OCI-LY1 (cell line): Measurements from ENCODE around the gene SPACDR.
A peak's percentile ranks its signal among the peaks of the same experiment; 100 is the strongest.

Experiments
- H2AFZ ChIP-seq: fragments of 200-600 bp; sonication (generic), shearing (Covaris generic); 2 replicates; pipeline ENCODE4 v1.6.0; 2014; ENCODE audit warnings: antibody characterized with exemption, mild to moderate bottlenecking, low read length
- H3F3A ChIP-seq: fragments of 200-600 bp; sonication (generic), shearing (Covaris generic); 2 replicates; pipeline ENCODE4 v1.6.0; 2014; ENCODE audit warnings: mild to moderate bottlenecking, antibody characterized with exemption, low read length, moderate library complexity; ENCODE audit not compliant: insufficient read depth
- H3K27ac ChIP-seq: fragments of 200-600 bp; sonication (generic); 2 replicates; pipeline ENCODE4 v1.5.1; 2014; ENCODE audit warnings: low read length, mixed run types, mild to moderate bottlenecking, low read depth; ENCODE audit not compliant: poor library complexity, severe bottlenecking
- H3K27me3 ChIP-seq: fragments of 200-600 bp; sonication (generic); 2 replicates; pipeline ENCODE4 v1.6.0; 2014; ENCODE audit warnings: antibody characterized with exemption, mild to moderate bottlenecking, low read length, moderate library complexity; ENCODE audit not compliant: insufficient read depth
- H3K36me3 ChIP-seq: fragments of 200-600 bp; sonication (generic); 2 replicates; pipeline ENCODE4 v1.6.1; 2014; ENCODE audit warnings: mild to moderate bottlenecking, antibody characterized with exemption, low read length, moderate library complexity, mixed read lengths; ENCODE audit not compliant: insufficient read depth
- H3K4me1 ChIP-seq: fragments of 200-600 bp; sonication (generic); 2 replicates; pipeline ENCODE4 v1.5.1; 2014; ENCODE audit warnings: mild to moderate bottlenecking, low read length, moderate library complexity; ENCODE audit not compliant: insufficient read depth, severe bottlenecking
- H3K4me2 ChIP-seq: fragments of 200-600 bp; sonication (generic), shearing (Covaris generic); 2 replicates; pipeline ENCODE4 v1.6.1; 2014; ENCODE audit warnings: low read length
- H3K4me3 ChIP-seq: fragments of 200-600 bp; sonication (generic); 2 replicates; pipeline ENCODE4 v1.5.1; 2014; ENCODE audit warnings: low read length, low read depth, mild to moderate bottlenecking, mixed read lengths; ENCODE audit not compliant: poor library complexity, severe bottlenecking
- H3K79me2 ChIP-seq: fragments of 200-600 bp; shearing (Covaris generic); 2 replicates; pipeline ENCODE4 v1.6.1; 2016; ENCODE audit warnings: mixed run types, low read length, mixed read lengths; ENCODE audit not compliant: insufficient read depth
- H3K9ac ChIP-seq: fragments of 200-600 bp; sonication (generic), shearing (Covaris generic); 2 replicates; pipeline ENCODE4 v1.6.1; 2014; ENCODE audit warnings: mild to moderate bottlenecking, low read length, mixed read lengths
- H3K9me2 ChIP-seq: fragments of 200-600 bp; sonication (generic), shearing (Covaris generic); 2 replicates; pipeline ENCODE4 v1.6.1; 2014; ENCODE audit warnings: low read depth, mild to moderate bottlenecking, low read length, mixed read lengths
- H3K9me3 ChIP-seq: fragments of 200-600 bp; shearing (Covaris generic); 2 replicates; pipeline ENCODE4 v1.6.1; 2014; ENCODE audit warnings: low read length, mixed read lengths
- H4K20me1 ChIP-seq: fragments of 200-600 bp; sonication (generic), shearing (Covaris generic); 2 replicates; pipeline ENCODE4 v1.6.0; 2016; ENCODE audit warnings: mild to moderate bottlenecking, low read length; ENCODE audit not compliant: insufficient read depth
- CTCF ChIP-seq: fragments of 200-600 bp; sonication (generic), shearing (Covaris generic); IDR thresholded peaks from 2 replicates; pipeline ENCODE4 v1.5.1; 2017; ENCODE audit warnings: mild to moderate bottlenecking, antibody characterized with exemption, low read length, moderate library complexity, mixed read lengths
- EZH2 ChIP-seq: fragments of 200-600 bp; sonication (generic), shearing (Covaris generic); IDR thresholded peaks from 2 replicates; pipeline ENCODE4 v1.8.0; 2017; ENCODE audit warnings: borderline replicate concordance, mixed run types, mild to moderate bottlenecking, antibody characterized with exemption, low read length, moderate library complexity, mixed read lengths

Gene SPACDR

GRCh38 chr7:100483722-100484672, 19.9 kb upstream of the SPACDR start, which contains the start of gene NYAP1:
TSS of gene NYAP1 (plus strand) at chr7:100483927. CDS start at chr7:100485312, 1,385 bp downstream.
- H3K9me3 ChIP-seq: no peaks in the 10 kb centered on the region
- no peak within 1 kb of the TSS for H3K27ac ChIP-seq
- no peaks in the 10 kb centered on the region for H3K9me2 ChIP-seq
- H4K20me1 ChIP-seq: no peaks in the 10 kb centered on the region
- H3F3A ChIP-seq: no peaks in the 10 kb centered on the region
- H2AFZ ChIP-seq: no peak within 1 kb of the TSS
- peak within 1 kb of the TSS; percentile 22; the same call in 1 of the 2 replicates for H3K9ac ChIP-seq
- H3K4me2 ChIP-seq: peak within 1 kb of the TSS; percentile 75
- H3K4me1 ChIP-seq: peaks cover 11% of the 10 kb centered on the region
- TF ChIP-seq EZH2 (no peak), CTCF (no peak)
- peaks cover 7% of the 10 kb centered on the region; the same call in 1 of the 2 replicates for H3K27me3 ChIP-seq
- no peaks in the 10 kb centered on the region for H3K36me3 ChIP-seq
- peak within 1 kb of the TSS; percentile 57 for H3K4me3 ChIP-seq
- H3K79me2 ChIP-seq: no peaks in the 10 kb centered on the region

GRCh38 chr7:100483090-100483721, 19.1 kb upstream of the SPACDR start:
- no peaks in the 10 kb centered on the region for H3K79me2 ChIP-seq
- peak overlapping the region; percentile 57 for H3K4me3 ChIP-seq
- no peak overlapping the region for H3K27ac ChIP-seq
- H3K9me2 ChIP-seq: no peaks in the 10 kb centered on the region
- H3K36me3 ChIP-seq: no peaks in the 10 kb centered on the region
- peaks cover 11% of the 10 kb centered on the region for H3K4me1 ChIP-seq
- H3K9ac ChIP-seq: peak overlapping the region; percentile 22; the same call in 1 of the 2 replicates
- no peaks in the 10 kb centered on the region for H4K20me1 ChIP-seq
- no peak overlapping the region for H2AFZ ChIP-seq
- no peaks in the 10 kb centered on the region for H3K9me3 ChIP-seq
- TF ChIP-seq CTCF (peak; percentile 98), EZH2 (no peak)
- H3F3A ChIP-seq: no peaks in the 10 kb centered on the region
- H3K4me2 ChIP-seq: peak overlapping the region; percentile 75
- peaks cover 7% of the 10 kb centered on the region; the same call in 1 of the 2 replicates for H3K27me3 ChIP-seq

- no peaks in the 10 kb centered on the region for H3K9me2 ChIP-seq
- peaks cover 7% of the 10 kb centered on the region; the same call in 1 of the 2 replicates for H3K27me3 ChIP-seq
- H3K9me3 ChIP-seq: no peaks in the 10 kb centered on the region
- peak overlapping the region; percentile 22; the same call in 1 of the 2 replicates for H3K9ac ChIP-seq
- H3K4me1 ChIP-seq: peaks cover 14% of the 10 kb centered on the region
- no peaks in the 10 kb centered on the region for H4K20me1 ChIP-seq
- no peak for TF ChIP-seq EZH2
- H3K4me2 ChIP-seq: peak overlapping the region; percentile 75
- H3K27ac ChIP-seq: no peak overlapping the region
- no peak overlapping the region for H2AFZ ChIP-seq
- no peaks in the 10 kb centered on the region for H3K36me3 ChIP-seq
- no peaks in the 10 kb centered on the region for H3F3A ChIP-seq
- H3K4me3 ChIP-seq: peak overlapping the region; percentile 57
- no peaks in the 10 kb centered on the region for H3K79me2 ChIP-seq
Measured at GRCh38 chr7:100482728-100483089, 18.6 kb upstream of the SPACDR start.
